Liver (tissue), 9 donors: ENCODE results near the gene C11orf21. TPM values are rescaled to one million over a fixed set of nuclear protein-coding genes. Genes with fewer than 3 reads are reported as not detected.

ENCODE experiments used
- DNase-seq: peaks from one replicate; pipeline ENCODE4 v3.0.0-alpha.2; 2017; ENCODE audit warnings: low spot score
- H3K27ac ChIP-seq, 2 donors: one replicate each; pipeline ENCODE4 v1.7.0; 2013; ENCODE audit warnings: inconsistent platforms in 2 of 2, low read length in 2 of 2, control low read depth in 1 of 2, low read depth in 1 of 2, mild to moderate bottlenecking in 1 of 2
- H3K27me3 ChIP-seq, 4 donors: one replicate each; pipeline versions ENCODE4 v1.6.1 to v1.7.0; 2013; ENCODE audit warnings: low read length in 3 of 4, inconsistent platforms in 1 of 4, mild to moderate bottlenecking in 1 of 4, moderate library complexity in 1 of 4; ENCODE audit not compliant: control insufficient read depth in 4 of 4, insufficient read depth in 4 of 4
- H3K36me3 ChIP-seq, 4 donors: one replicate each; pipeline versions ENCODE4 v1.6.1 to v1.7.0; 2013; ENCODE audit warnings: low read length in 3 of 4, mild to moderate bottlenecking in 3 of 4, low read depth in 1 of 4, moderate library complexity in 1 of 4; ENCODE audit not compliant: control insufficient read depth in 4 of 4, insufficient read depth in 3 of 4
- H3K4me1 ChIP-seq, 4 donors: one replicate each; pipeline versions ENCODE4 v1.6.1 to v1.7.0; 2013; ENCODE audit warnings: low read length in 3 of 4, mild to moderate bottlenecking in 3 of 4, moderate library complexity in 1 of 4; ENCODE audit not compliant: control insufficient read depth in 4 of 4, insufficient read depth in 4 of 4
- H3K4me3 ChIP-seq, 3 donors: one replicate each; pipeline versions ENCODE4 v1.6.1 to v1.7.0; 2013; ENCODE audit warnings: low read length in 3 of 3, control low read depth in 1 of 3, low read depth in 1 of 3, mild to moderate bottlenecking in 1 of 3
- H3K9ac ChIP-seq, 2 donors: one replicate each; pipeline ENCODE4 v1.7.0; 2013; ENCODE audit warnings: low read length in 2 of 2, mild to moderate bottlenecking in 2 of 2, moderate library complexity in 2 of 2, control low read depth in 1 of 2, low read depth in 1 of 2
- H3K9me3 ChIP-seq, 4 donors: one replicate each; pipeline versions ENCODE4 v1.6.1 to v1.7.0; 2013; ENCODE audit warnings: low read length in 3 of 4; ENCODE audit not compliant: control insufficient read depth in 4 of 4
- CTCF ChIP-seq: fragments of 150-350 bp; IDR thresholded peaks from 2 replicates; pipeline ENCODE4 v1.5.1; 2017; ENCODE audit warnings: improper control_type of control experiment, low read depth, low read length; ENCODE audit not compliant: missing input control
- EGR1 ChIP-seq, 2 donors: IDR thresholded peaks; 2 replicates each; pipeline ENCODE4 v1.6.1; 2016 to 2018; ENCODE audit warnings: antibody characterized with exemption in 2 of 2, low read depth in 2 of 2
- FOXA1 ChIP-seq: IDR thresholded peaks from 2 replicates; pipeline ENCODE4 v1.6.1; 2016; ENCODE audit warnings: antibody characterized with exemption
- GABPA ChIP-seq, 2 donors: IDR thresholded peaks in 1 of 2; conservative IDR thresholded peaks in 1 of 2; 2 replicates each; pipeline ENCODE4 v1.6.1; 2016; ENCODE audit warnings: antibody characterized with exemption in 2 of 2, mild to moderate bottlenecking in 1 of 2, moderate library complexity in 1 of 2
- HNF4A ChIP-seq, 2 donors: conservative IDR thresholded peaks; 2 replicates each; pipeline ENCODE4 v1.6.1; 2016; ENCODE audit warnings: antibody characterized with exemption in 2 of 2, mild to moderate bottlenecking in 2 of 2
- HNF4G ChIP-seq: IDR thresholded peaks from 2 replicates; pipeline ENCODE4 v1.6.1; 2016; ENCODE audit warnings: antibody characterized with exemption
- JUND ChIP-seq, 2 donors: IDR thresholded peaks; 2 replicates each; pipeline ENCODE4 v1.6.1; 2016; ENCODE audit warnings: antibody characterized with exemption in 2 of 2
- RAD21 ChIP-seq, 2 donors: IDR thresholded peaks; 2 replicates each; pipeline ENCODE4 v1.6.1; 2016; ENCODE audit warnings: antibody characterized with exemption in 2 of 2, mild to moderate bottlenecking in 2 of 2
- SP1 ChIP-seq: IDR thresholded peaks from 2 replicates; pipeline ENCODE4 v1.6.1; 2018; ENCODE audit warnings: antibody characterized with exemption, mild to moderate bottlenecking
- YY1 ChIP-seq: IDR thresholded peaks from 2 replicates; pipeline ENCODE4 v1.6.1; 2016; ENCODE audit warnings: antibody characterized with exemption, mild to moderate bottlenecking
- ZBTB33 ChIP-seq: IDR thresholded peaks from 2 replicates; pipeline ENCODE4 v1.6.1; 2016; ENCODE audit warnings: antibody characterized with exemption
- WGBS: extraction: QIAGEN DNeasy Blood & Tissue Kit; methylation state at CpG from one replicate; pipeline ENCODE4 v1.1.7; 2013; 5-methylcytosine and 5-hydroxymethylcytosine counted together
- polyA plus RNA-seq, 2 donors: library from polyadenylated mRNA; stranded (reverse) in 1 of 2; unstranded in 1 of 2; fragments of 200-250 nt in 1 of 2; fragments of >200 nt in 1 of 2; fragmentation: Nextera tagmentation in 1 of 2; extraction: Ambion mirVana in 1 of 2; gene quantifications; one replicate each; pipeline versions ENCODE4 v1.2.1 to v1.2.3, GENCODE V29; 2013 to 2015
- total RNA-seq, 2 donors: library from RNA; depleted of rRNA; stranded (reverse); fragments of >200 nt; gene quantifications; one replicate each; pipeline ENCODE4 v1.2.3, GENCODE V29; 2014
- donor health status: healthy.
- donor health status: healthy.
- donor health status: healthy.
- donor health status: healthy.
- donor health status: healthy.

Gene C11orf21
- total and polyA plus RNA-seq, 4 donors, result 0.14 to 16.2 (median 0.44) TPM

GRCh38 chr11:2297623-2298030 is 4.1 kb downstream of the C11orf21 start:
- peaks cover 0 to under 1% (median under 1%) of the 10 kb centered on the region in 4 donors for H3K4me1 ChIP-seq
- no peaks in the 10 kb centered on the region for H3K9me3 ChIP-seq
- H3K4me3 ChIP-seq, result no peak overlapping the region
- 73% methylated on average over 1 of the region's 1 CpG for WGBS
- DNase-seq, result peak; percentile 29
- H3K27me3 ChIP-seq, result no peaks in the 10 kb centered on the region
- no peaks in the 10 kb centered on the region for H3K36me3 ChIP-seq
- H3K9ac ChIP-seq, result no peak overlapping the region
- TF ChIP-seq JUND (IDR thresholded peaks at IDR 0.05) (no peak), YY1 (no peak), ZBTB33 (no peak), HNF4G (no peak), RAD21 (IDR thresholded peaks at IDR 0.05) (no peak), FOXA1 (no peak), CTCF (no peak), EGR1 (IDR thresholded peaks at IDR 0.05; ENCODE audit: low read depth in 2 of 2) (no peak)
- no peak overlapping the region for H3K27ac ChIP-seq

GRCh38 chr11:2296913-2297622 is 4.7 kb downstream of the C11orf21 start:
- DNase-seq, result peak; percentile 30
- Histone ChIP-seq H3K36me3 (no peaks in the 10 kb centered on the region), H3K27ac (no peak overlapping the region), H3K9ac (no peak overlapping the region), H3K9me3 (no peaks in the 10 kb centered on the region), H3K27me3 (no peaks in the 10 kb centered on the region), H3K4me1 (no peaks in the 10 kb centered on the region), H3K4me3 (no peak overlapping the region)
- whole genome bisulfite sequencing, result 88% methylated on average over 13 of the region's 13 CpGs
- TF ChIP-seq SP1, result no peak

- Histone ChIP-seq H3K36me3 (no peaks in the 10 kb centered on the region), H3K4me1 (no peaks in the 10 kb centered on the region), H3K4me3 (no peak overlapping the region), H3K27ac (no peak overlapping the region), H3K27me3 (no peaks in the 10 kb centered on the region), H3K9ac (no peak overlapping the region), H3K9me3 (no peaks in the 10 kb centered on the region)
- peak; percentile 27 for DNase-seq
- WGBS, result 79% methylated on average over 17 of the region's 17 CpGs
- TF ChIP-seq HNF4A (conservative IDR thresholded peaks at IDR 0.05) (no peak), GABPA (IDR thresholded peaks at IDR 0.05 in 1 of 2, conservative IDR thresholded peaks at IDR 0.05 in 1 of 2) (no peak), ZBTB33 (no peak), EGR1 (IDR thresholded peaks at IDR 0.05; ENCODE audit: low read depth in 2 of 2) (no peak), YY1 (no peak), CTCF (no peak)
Measured at GRCh38 chr11:2295971-2296912, 5.5 kb downstream of the C11orf21 start.
